PC-9 (cell line): ENCODE measurements around the gene SV2A.

Experiments used
- EZH2 ChIP-seq: fragments of 200-600 bp; sonication (generic); IDR thresholded peaks from 2 replicates; pipeline ENCODE4 v1.8.0; 2017; ENCODE audit warnings: antibody characterized with exemption, low read depth
- TF ChIP-seq, protein P1 (sequence below): fragments of 200-600 bp; sonication (generic); conservative IDR thresholded peaks from 2 replicates; pipeline ENCODE4 v1.6.1; 2017; ENCODE audit warnings: mixed run types, antibody characterized with exemption, mild to moderate bottlenecking, moderate library complexity

DNA sequence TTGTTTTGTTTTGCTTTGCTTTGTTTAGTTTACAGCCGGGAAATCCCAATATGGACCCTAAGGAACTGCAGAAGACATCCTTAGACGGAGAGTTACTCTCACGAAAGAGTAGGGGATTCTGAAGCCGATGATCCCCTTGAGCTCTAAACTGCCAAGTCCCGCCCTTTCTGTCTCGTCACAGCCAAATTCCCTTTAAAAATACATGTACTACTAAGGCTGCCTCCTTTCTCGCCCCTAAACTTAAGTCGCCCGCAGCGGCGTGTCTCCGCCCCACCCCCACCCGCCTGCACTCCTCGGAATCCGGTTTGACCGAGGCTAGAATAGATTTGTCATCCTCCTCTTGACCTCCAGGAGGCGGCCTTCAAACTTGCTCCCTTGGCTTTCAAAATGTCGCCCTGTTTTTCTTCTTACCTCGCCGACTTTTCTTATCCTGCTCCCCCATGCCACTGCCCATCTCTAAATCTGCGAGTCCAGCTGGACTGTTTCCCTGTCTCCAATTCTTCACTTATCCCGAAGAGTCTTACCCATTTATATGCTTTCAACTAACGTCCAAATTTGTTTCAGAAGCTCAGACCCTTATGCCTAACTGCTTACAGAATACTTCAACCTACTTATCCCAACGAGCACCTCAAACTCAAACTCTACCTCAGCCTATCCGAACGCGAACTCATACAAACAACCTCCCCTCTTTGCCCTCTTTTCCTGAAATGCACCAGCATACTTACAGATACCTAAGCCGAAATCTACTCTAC is 29.2 kb downstream of the SV2A start:
- TF ChIP-seq, protein P1, sequence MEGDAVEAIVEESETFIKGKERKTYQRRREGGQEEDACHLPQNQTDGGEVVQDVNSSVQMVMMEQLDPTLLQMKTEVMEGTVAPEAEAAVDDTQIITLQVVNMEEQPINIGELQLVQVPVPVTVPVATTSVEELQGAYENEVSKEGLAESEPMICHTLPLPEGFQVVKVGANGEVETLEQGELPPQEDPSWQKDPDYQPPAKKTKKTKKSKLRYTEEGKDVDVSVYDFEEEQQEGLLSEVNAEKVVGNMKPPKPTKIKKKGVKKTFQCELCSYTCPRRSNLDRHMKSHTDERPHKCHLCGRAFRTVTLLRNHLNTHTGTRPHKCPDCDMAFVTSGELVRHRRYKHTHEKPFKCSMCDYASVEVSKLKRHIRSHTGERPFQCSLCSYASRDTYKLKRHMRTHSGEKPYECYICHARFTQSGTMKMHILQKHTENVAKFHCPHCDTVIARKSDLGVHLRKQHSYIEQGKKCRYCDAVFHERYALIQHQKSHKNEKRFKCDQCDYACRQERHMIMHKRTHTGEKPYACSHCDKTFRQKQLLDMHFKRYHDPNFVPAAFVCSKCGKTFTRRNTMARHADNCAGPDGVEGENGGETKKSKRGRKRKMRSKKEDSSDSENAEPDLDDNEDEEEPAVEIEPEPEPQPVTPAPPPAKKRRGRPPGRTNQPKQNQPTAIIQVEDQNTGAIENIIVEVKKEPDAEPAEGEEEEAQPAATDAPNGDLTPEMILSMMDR: peak; percentile 74
- TF ChIP-seq EZH2: no peak
